GM18508 (cell line): Measurements from ENCODE around the gene WAC.
"Not testable (repeated sequence)": the region's sequence is repeated elsewhere in the genome, so short reads cannot be mapped to it uniquely, and the experiment has no call there.

ENCODE experiments used
- ATAC-seq: cut with Tn5 transposase; IDR thresholded peaks from one replicate; pipeline ENCODE4 v1.9.1; 2021; ENCODE audit warnings: moderate number of reproducible peaks; ENCODE audit not compliant: insufficient read depth, unreplicated experiment

The WAC gene

GRCh38 chr10:28560617-28561016 lies 27.7 kb downstream of the WAC start:
- ATAC-seq = no peak

GRCh38 chr10:28561531-28561930 lies 28.6 kb downstream of the WAC start:
- no peak for ATAC-seq

GRCh38 chr10:28564905-28565304 lies 32.0 kb downstream of the WAC start:
- ATAC-seq = no peak

DNA sequence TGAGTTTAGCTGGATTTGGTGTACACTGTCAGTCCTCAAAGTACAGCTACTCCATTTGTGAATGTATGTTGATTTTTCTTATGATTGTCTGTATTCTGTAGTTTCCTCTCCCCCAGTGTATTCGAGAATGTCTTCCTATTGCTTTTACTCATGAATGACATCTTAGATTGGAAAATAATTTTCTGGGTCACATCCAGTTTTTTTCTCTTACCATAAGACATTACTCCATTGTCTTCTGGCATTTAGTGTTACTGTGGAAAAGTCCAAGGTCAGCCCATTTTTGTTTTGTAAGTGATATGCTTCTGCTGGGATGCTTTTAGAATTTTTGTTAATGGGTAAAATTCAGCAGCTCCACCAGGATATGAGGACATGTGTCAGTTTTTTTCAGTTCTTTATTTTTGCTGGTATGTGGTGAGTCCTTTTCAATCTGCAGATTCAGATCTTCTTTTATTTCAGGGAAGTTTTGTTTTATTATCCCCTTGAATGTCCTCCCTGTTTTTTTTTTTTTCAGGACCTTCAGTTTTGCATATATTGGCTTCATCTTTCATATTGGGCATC lies 33.6 kb downstream of the WAC start:
- no peak for ATAC-seq

GRCh38 chr10:28569506-28570159 lies 36.7 kb downstream of the WAC start:
- ATAC-seq = no peak

GRCh38 chr10:28570598-28570997 lies 37.7 kb downstream of the WAC start:
- no peak for ATAC-seq

DNA sequence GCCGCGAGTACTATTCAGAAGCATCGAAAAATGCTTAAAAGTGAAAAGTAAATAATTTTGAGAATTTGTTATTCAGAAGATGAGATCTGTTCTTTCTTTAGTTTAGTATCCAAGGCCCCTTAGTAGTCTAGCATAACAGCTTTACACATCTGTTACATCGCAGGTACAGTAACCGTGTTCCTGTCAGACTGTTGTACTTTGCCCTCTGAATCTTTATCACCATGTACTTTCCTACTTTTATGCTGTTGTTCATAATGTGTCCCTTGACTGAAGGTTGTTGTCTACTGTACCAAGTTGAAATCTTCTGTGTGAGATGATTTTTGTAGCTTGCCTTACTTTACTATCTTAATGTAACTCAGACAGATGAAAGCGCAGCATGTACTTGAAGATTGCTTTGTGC lies 38.3 kb downstream of the WAC start:
- no peak for ATAC-seq

DNA sequence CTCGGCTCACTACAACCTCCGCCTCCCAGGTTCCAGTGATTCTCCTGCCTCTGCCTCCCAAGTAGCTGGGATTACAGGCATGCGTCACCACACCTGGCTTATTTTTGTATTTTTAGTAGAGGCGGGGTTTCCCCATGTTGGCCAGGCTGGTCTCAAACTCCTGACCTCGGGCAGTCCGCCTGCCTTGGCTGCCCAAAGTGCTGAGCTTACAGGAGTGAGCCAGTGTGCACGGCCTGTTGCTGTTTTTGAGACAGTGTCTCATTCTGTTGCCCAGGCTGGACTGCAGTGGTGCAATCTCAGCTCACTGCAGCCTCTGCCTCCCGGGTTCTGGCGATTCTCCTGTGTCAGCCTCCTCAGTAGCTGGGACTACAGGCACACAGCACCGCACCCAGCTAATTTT lies 41.3 kb downstream of the WAC start:
- ATAC-seq = not testable (repeated sequence)

DNA sequence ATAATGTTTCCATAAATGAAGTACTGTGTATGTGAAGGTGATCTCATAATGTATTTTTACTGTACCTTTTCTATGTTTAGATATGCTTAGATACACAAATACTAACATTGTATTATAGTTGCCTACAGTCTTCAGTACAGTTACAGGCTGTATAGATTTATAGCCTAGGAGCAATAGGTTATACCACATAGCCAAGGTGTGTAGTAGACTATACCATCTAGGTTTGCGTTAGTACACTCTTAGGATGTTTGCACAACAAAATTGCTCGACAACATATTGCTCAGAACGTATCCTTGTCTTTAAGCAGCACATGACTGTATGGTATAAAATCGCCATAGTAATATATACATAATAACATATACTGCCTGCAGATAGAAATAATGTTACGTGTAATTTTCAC lies 42.9 kb downstream of the WAC start:
- ATAC-seq = no peak

DNA sequence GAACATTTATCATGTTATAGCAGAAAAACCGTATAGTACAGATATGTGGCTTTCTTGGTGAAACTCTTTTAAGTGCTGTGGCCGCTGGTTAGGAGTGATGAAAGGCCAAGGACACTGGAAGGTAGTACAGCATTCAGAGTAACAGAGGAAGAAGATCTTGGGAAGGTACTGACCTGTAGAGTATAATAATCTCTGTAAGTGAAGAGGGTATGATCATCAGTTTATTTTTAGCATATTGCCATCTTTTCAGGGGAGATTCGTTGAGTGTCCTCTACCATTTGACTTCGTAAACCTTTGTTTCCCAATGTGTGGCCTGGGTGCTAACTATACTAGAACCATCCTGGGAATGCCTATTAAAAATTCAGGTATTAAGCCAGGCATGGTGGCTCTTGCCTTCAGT lies 44.6 kb downstream of the WAC start:
- no peak for ATAC-seq

DNA sequence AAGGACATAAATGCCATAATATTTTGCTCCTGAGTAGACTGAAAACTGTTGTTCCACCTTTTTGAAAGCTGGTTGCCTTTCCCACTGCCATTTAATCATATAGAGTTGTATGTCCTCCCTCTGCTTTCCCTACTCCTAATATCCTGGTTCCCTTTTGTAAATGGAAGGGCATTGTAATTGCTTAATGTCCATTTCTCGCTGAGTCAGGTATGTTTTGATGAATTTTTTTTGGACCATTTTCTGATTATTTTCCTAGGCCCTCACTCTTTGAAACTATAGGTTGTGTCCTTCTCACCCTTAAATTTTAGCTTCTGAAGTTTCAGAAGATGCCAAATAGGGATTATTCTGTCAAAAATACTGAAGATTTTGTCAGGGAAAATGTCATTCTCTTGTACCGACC lies 45.5 kb downstream of the WAC start:
- no peak for ATAC-seq

DNA sequence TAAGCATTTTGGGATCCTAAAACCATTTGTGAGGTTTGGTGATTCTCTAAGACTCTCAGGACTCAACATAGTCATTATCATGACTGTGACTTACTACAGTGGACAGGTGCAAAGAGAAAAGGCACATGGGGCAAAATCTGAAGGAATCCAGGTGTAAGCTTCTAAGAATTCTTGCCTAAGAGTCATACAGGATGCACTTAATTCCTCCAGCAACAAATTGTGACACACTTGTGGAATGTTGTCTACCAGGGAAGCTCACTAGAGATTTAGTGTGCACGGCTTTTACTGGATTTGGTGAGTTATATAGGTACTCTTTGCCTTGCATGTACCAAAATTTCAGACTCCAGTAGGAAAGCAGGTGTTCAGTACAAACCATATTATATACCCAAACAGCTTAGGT lies 47.9 kb downstream of the WAC start:
- ATAC-seq = no peak

DNA sequence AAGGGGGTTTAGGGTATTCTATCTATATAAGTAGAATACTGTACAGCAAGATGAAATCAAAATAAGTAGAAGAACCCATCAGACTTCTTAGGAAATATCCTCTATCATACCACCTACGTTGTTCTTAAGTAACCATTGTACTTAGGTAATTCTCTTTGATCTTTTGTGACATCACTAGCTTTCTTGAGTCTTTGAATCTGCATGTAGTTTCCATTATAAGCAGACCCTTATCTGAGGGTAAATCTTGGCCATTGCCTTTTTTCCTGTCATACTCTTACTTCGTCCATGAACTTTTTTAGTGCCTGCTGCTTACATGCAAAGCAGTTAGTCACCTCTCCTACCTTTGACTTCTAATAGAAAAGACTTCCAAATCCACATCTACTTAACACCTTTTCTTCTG lies 49.0 kb downstream of the WAC start:
- ATAC-seq = no peak

DNA sequence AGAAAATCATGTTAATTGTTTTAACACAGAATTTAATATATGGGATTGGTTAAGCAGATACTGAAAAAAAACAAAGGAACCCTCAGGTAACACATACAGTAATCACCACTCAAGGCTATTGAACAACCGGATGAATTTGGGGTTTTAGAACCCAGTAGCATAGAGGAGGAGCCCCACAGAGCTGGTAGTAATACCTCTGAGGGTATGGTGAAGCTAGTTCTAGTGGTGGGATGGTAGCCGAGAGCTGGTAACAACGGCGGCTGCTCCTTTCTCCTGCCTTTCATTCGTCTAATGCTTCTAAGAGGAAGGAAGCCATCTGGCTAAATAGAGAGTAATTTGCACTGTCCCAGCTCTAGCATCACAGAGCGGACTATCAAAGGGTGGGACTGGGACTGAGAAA lies 52.2 kb downstream of the WAC start:
- no peak for ATAC-seq

GRCh38 chr10:28586176-28586575 lies 53.3 kb downstream of the WAC start:
- ATAC-seq = no peak

- no peak for ATAC-seq
Observed at GRCh38 chr10:28587270-28587969, 54.5 kb downstream of the WAC start.

DNA sequence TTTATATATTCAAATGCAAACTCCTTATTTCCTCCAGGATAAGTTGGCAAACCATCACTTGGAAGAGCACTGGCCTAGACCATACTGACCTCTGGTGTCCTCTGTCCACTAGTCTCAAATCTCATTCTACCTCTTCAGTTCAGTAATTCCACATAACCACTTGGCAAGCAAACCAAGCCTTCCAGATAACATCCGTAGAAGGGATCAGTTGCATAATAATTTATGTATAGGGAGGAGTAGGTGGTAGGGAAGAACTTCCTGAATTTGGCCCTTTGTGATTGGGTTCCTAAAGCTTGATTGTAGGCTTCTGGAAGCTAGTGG lies 55.0 kb downstream of the WAC start:
- no peak for ATAC-seq

DNA sequence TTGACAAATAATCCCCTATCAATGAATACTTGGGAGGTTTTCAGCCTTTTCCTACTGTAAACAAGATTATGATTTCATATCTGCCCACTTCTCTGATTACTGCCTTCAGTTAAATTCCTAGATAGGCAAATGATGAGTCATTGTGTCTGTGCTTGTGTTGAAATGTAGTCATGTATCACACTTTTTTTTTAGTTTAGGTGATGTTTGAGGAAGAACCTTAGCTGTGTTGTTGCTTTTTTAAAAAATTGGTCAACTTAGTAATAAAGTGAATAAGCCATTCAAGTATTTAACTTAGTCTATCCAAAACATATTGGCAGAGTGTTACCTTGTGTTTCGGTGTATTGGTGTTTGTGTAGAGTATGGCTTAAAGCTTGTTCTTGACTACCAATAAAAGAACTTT lies 60.0 kb downstream of the WAC start:
- no peak for ATAC-seq

DNA sequence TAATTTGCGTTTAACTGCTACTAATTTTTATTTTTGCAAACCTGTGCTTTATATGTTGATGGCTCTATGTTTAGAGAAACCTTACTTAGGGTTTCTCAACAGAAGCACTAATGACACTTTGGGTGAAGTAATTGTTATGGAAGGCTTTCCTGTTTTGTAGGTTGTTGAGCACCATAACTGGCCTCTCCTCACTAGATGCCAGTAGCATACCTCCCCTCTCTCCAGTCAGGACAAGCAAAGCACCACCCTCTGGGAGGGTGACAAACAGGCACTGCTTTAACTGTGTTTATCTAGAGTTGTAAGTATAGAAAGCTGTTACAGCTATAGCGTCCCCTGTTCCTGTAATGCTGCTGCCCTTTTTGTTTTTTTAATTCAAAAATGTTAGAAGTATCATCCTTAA lies 60.9 kb downstream of the WAC start:
- no peak for ATAC-seq

DNA sequence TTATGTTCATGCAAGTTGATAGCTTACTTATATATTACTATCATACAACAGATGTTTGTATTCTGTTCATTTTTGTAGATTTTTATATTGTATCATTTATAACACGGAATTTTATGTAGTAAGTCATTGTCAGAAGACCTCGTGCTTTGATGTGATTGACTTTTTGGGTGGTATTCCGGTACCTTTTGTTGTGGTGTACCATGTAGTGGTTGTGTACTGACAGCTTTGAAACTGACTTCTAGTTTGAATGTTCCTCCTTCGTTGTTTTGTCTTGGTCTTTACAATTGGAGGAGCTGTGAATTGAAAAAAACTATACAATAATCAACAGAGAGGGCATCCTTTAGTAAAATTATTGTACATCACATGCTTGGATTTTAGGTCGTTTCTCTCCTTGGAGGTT lies 61.5 kb downstream of the WAC start:
- no peak for ATAC-seq

DNA sequence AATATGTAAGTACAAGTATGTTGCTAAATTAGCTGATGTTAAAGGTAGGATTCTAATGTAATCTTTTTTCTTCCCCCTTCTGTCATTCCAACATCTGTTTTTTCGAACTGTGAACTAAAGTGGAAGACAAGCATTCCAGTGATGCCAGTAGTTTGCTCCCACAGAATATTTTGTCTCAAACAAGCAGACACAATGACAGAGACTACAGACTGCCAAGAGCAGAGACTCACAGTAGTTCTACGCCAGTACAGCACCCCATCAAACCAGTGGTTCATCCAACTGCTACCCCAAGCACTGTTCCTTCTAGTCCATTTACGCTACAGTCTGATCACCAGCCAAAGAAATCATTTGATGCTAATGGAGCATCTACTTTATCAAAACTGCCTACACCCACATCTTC lies 62.7 kb downstream of the WAC start:
- no peak for ATAC-seq

- no peak for ATAC-seq
Observed at GRCh38 chr10:28600056-28600455, 67.1 kb downstream of the WAC start.
